ENCODE data around the gene KRT85.
A peak's percentile ranks its signal among the peaks of the same experiment; 100 is the strongest.
"Not testable (repeated sequence)": the region's sequence is repeated elsewhere in the genome, so short reads cannot be mapped to it uniquely, and the experiment has no call there.

The KRT85 gene

DNA sequence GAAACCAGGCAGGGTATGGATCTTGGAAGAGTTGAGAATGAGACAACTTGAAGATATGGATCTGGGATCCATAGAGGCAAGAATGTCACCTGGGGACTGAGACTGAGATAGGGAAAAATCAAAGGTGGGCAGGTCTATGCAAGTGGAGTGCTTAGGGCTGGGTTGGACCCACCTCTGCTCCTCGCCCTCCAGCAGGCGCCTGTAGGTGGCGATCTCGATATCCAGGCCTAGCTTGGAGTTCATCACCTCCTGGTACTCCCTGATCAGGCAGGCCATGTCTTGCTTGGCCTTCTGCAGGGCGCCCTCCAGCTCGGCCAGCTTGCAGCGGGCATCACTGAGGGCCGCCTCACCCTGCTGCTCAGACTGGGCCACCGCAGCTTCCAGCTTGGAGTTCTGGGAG lies 51.6 kb downstream of the KRT85 start:
- not testable (repeated sequence) for DNase-seq (ENCODE audit: low read depth); H3K4me3 ChIP-seq (ENCODE audit: low read length)
- TF ChIP-seq CTCF (conservative IDR thresholded peaks at IDR 0.05; ENCODE audit: low read depth, low read length) = peak; percentile 58

- DNase-seq (ENCODE audit: low read depth) = no peak
- H3K4me3 ChIP-seq (ENCODE audit: low read length) = no peak overlapping the region
- TF ChIP-seq CTCF (conservative IDR thresholded peaks at IDR 0.05; ENCODE audit: low read depth, low read length) = no peak
These were observed 52.8 kb downstream of the KRT85 start for GRCh38 chr12:52314511-52314910.

- no peak for TF ChIP-seq CTCF (conservative IDR thresholded peaks at IDR 0.05; ENCODE audit: low read depth, low read length)
- H3K4me3 ChIP-seq (ENCODE audit: low read length) = no peak overlapping the region
- DNase-seq (ENCODE audit: low read depth) = no peak
These were observed 53.4 kb downstream of the KRT85 start for GRCh38 chr12:52313926-52314325.

- no peak for DNase-seq (ENCODE audit: low read depth)
- H3K4me3 ChIP-seq (ENCODE audit: low read length) = no peak overlapping the region
- no peak for TF ChIP-seq CTCF (conservative IDR thresholded peaks at IDR 0.05; ENCODE audit: low read depth, low read length)
These were observed 53.8 kb downstream of the KRT85 start for GRCh38 chr12:52313461-52313860.

- no peak for DNase-seq (ENCODE audit: low read depth)
- TF ChIP-seq CTCF (conservative IDR thresholded peaks at IDR 0.05; ENCODE audit: low read depth, low read length) = no peak
- H3K4me3 ChIP-seq (ENCODE audit: low read length) = no peak overlapping the region
These were observed 55.2 kb downstream of the KRT85 start for GRCh38 chr12:52312086-52312485.

- DNase-seq (ENCODE audit: low read depth) = no peak
- TF ChIP-seq CTCF (conservative IDR thresholded peaks at IDR 0.05; ENCODE audit: low read depth, low read length) = no peak
- H3K4me3 ChIP-seq (ENCODE audit: low read length) = no peak overlapping the region
These were observed 56.0 kb downstream of the KRT85 start for GRCh38 chr12:52311285-52311648.

DNA sequence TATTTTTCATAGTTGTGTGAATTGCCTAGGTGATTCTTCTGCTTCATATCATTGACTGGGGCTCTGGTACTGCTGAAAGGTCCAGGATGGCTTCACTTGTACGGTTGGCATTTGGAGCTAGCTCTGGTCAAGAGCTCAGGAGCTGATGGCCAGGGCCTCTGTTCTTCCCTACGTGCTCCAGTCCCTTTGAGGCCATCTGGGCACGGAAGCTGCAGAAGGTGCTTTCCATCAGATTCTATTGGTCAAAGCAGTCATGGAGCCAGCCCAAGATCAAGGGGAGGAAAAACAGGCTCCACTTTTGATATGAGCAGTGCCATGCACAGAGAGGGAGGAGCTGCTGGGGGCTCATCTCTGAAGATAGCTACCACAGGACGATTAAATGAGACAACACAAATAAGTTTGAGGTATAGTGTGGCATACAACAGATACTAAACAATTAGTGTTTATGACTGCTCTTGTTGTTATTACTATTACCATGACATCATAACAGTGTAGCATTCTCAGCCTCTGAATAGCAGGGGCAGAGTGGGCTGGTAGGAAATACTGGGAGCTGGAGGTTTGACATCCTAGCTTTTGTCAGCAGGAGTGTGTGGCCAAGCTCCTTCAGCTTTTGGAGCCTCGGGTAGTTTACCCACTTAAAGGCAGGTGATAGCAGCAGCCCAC lies 56.5 kb downstream of the KRT85 start:
- no peak for TF ChIP-seq CTCF (conservative IDR thresholded peaks at IDR 0.05; ENCODE audit: low read depth, low read length)
- no peak for DNase-seq (ENCODE audit: low read depth)

More for the DNA sequence above, 56.5 kb downstream of the KRT85 start:
- no peak overlapping the region for H3K4me3 ChIP-seq (ENCODE audit: low read length)
